ENCODE measurements around the gene COMMD1. TPM values are rescaled to one million over a fixed set of nuclear protein-coding genes. Genes with fewer than 3 reads are reported as not detected.

The COMMD1 gene
- total RNA-seq, 1 donor from 2014 or later: 39.7 TPM

- Mint-ChIP-seq H3K27me3 (ENCODE audit: unreplicated experiment) (no peaks in the 10 kb centered on the region), H3K27ac (ENCODE audit: unreplicated experiment) (no peak overlapping the region), H3K9me3 (ENCODE audit: unreplicated experiment) (peaks cover 3% of the 10 kb centered on the region), H3K4me1 (ENCODE audit: unreplicated experiment) (peaks cover 5% of the 10 kb centered on the region), H3K36me3 (ENCODE audit: unreplicated experiment) (peaks cover 3% of the 10 kb centered on the region), H3K4me3 (ENCODE audit: unreplicated experiment) (no peak overlapping the region)
- DNase-seq (ENCODE audit: extremely low spot score, unreplicated experiment): no peak
- TF ChIP-seq CTCF (IDR thresholded peaks at IDR 0.05): no peak
Observed at GRCh38 chr2:62055724-62056336, 150.4 kb downstream of the COMMD1 start.

- Mint-ChIP-seq H3K27ac (ENCODE audit: unreplicated experiment) (no peak overlapping the region), H3K4me3 (ENCODE audit: unreplicated experiment) (no peak overlapping the region), H3K9me3 (ENCODE audit: unreplicated experiment) (peaks cover 6% of the 10 kb centered on the region), H3K36me3 (ENCODE audit: unreplicated experiment) (peaks cover 3% of the 10 kb centered on the region), H3K27me3 (ENCODE audit: unreplicated experiment) (no peaks in the 10 kb centered on the region), H3K4me1 (ENCODE audit: unreplicated experiment) (peaks cover 3% of the 10 kb centered on the region)
- DNase-seq (ENCODE audit: extremely low spot score, unreplicated experiment): no peak
- no peak for TF ChIP-seq CTCF (IDR thresholded peaks at IDR 0.05)
Observed at GRCh38 chr2:62056341-62056740, 150.9 kb downstream of the COMMD1 start.

GRCh38 chr2:62065243-62065642 lies 159.8 kb downstream of the COMMD1 start:
- Mint-ChIP-seq H3K9me3 (ENCODE audit: unreplicated experiment) (peaks cover 6% of the 10 kb centered on the region), H3K4me3 (ENCODE audit: unreplicated experiment) (no peak overlapping the region), H3K27ac (ENCODE audit: unreplicated experiment) (no peak overlapping the region), H3K36me3 (ENCODE audit: unreplicated experiment) (peaks cover 2% of the 10 kb centered on the region), H3K4me1 (ENCODE audit: unreplicated experiment) (no peaks in the 10 kb centered on the region), H3K27me3 (ENCODE audit: unreplicated experiment) (no peaks in the 10 kb centered on the region)
- TF ChIP-seq CTCF (IDR thresholded peaks at IDR 0.05): no peak
- DNase-seq (ENCODE audit: extremely low spot score, unreplicated experiment): no peak

- no peak overlapping the region for H3K4me3 Mint-ChIP-seq (ENCODE audit: unreplicated experiment)
- TF ChIP-seq CTCF (IDR thresholded peaks at IDR 0.05): no peak
- H3K27ac Mint-ChIP-seq (ENCODE audit: unreplicated experiment): no peak overlapping the region
- DNase-seq (ENCODE audit: extremely low spot score, unreplicated experiment): no peak
- H3K36me3 Mint-ChIP-seq (ENCODE audit: unreplicated experiment): peaks cover 2% of the 10 kb centered on the region
- no peaks in the 10 kb centered on the region for H3K9me3 Mint-ChIP-seq (ENCODE audit: unreplicated experiment)
- peaks cover 4% of the 10 kb centered on the region for H3K4me1 Mint-ChIP-seq (ENCODE audit: unreplicated experiment)
- H3K27me3 Mint-ChIP-seq (ENCODE audit: unreplicated experiment): no peaks in the 10 kb centered on the region
Observed at GRCh38 chr2:62071126-62071598, 165.7 kb downstream of the COMMD1 start.

GRCh38 chr2:62071760-62072680 lies 166.5 kb downstream of the COMMD1 start:
- H3K27me3 Mint-ChIP-seq (ENCODE audit: unreplicated experiment): no peaks in the 10 kb centered on the region
- H3K4me3 Mint-ChIP-seq (ENCODE audit: unreplicated experiment): no peak overlapping the region
- H3K4me1 Mint-ChIP-seq (ENCODE audit: unreplicated experiment): peaks cover 7% of the 10 kb centered on the region
- H3K27ac Mint-ChIP-seq (ENCODE audit: unreplicated experiment): no peak overlapping the region
- H3K9me3 Mint-ChIP-seq (ENCODE audit: unreplicated experiment): no peaks in the 10 kb centered on the region
- no peak for DNase-seq (ENCODE audit: extremely low spot score, unreplicated experiment)
- TF ChIP-seq CTCF (IDR thresholded peaks at IDR 0.05): no peak
- peaks cover 2% of the 10 kb centered on the region for H3K36me3 Mint-ChIP-seq (ENCODE audit: unreplicated experiment)

All from osteocyte (in vitro differentiated cells).